ENCODE data around the gene PI4KA. TPM values are rescaled to one million over a fixed set of nuclear protein-coding genes. Genes with fewer than 3 reads are reported as not detected.
"Not testable (repeated sequence)": the region's sequence is repeated elsewhere in the genome, so short reads cannot be mapped to it uniquely, and the experiment has no call there.

Gene PI4KA
- polyA plus RNA-seq, 1 donor from 2014 or later = 42.2 TPM

GRCh38 chr22:20697481-20698113, 161.0 kb downstream of the PI4KA start:
- H3K27me3 ChIP-seq (ENCODE audit: insufficient read depth, low read depth, low read length); H3F3A ChIP-seq (ENCODE audit: insufficient read depth, low read length, poor library complexity, severe bottlenecking); H3K27ac ChIP-seq (ENCODE audit: low read length); H2AFZ ChIP-seq (ENCODE audit: low read depth, low read length); H3K9me2 ChIP-seq (ENCODE audit: insufficient read depth, low read length); H4K20me1 ChIP-seq (ENCODE audit: insufficient read depth); H3K9me3 ChIP-seq (ENCODE audit: low read length); H3K4me2 ChIP-seq (ENCODE audit: low read length); H3K79me2 ChIP-seq (replicated peaks; ENCODE audit: insufficient read depth, low read length); H3K36me3 ChIP-seq (ENCODE audit: insufficient read depth, low read length); H3K9ac ChIP-seq (ENCODE audit: low read length); H3K4me3 ChIP-seq (ENCODE audit: low read length): not testable (repeated sequence)
- peak; percentile 70 for TF ChIP-seq SMC3 (conservative IDR thresholded peaks at IDR 0.05; ENCODE audit: poor library complexity)
- peak; percentile 74 for TF ChIP-seq RAD21 (conservative IDR thresholded peaks at IDR 0.05)
- TF ChIP-seq, protein P1, sequence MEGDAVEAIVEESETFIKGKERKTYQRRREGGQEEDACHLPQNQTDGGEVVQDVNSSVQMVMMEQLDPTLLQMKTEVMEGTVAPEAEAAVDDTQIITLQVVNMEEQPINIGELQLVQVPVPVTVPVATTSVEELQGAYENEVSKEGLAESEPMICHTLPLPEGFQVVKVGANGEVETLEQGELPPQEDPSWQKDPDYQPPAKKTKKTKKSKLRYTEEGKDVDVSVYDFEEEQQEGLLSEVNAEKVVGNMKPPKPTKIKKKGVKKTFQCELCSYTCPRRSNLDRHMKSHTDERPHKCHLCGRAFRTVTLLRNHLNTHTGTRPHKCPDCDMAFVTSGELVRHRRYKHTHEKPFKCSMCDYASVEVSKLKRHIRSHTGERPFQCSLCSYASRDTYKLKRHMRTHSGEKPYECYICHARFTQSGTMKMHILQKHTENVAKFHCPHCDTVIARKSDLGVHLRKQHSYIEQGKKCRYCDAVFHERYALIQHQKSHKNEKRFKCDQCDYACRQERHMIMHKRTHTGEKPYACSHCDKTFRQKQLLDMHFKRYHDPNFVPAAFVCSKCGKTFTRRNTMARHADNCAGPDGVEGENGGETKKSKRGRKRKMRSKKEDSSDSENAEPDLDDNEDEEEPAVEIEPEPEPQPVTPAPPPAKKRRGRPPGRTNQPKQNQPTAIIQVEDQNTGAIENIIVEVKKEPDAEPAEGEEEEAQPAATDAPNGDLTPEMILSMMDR (IDR thresholded peaks at IDR 0.05; ENCODE audit: poor library complexity, severe bottlenecking) = peak; percentile 74

- not testable (repeated sequence) for H3K9ac ChIP-seq (ENCODE audit: low read length)
Measured at GRCh38 chr22:20696056-20696455, 162.6 kb downstream of the PI4KA start.

DNA sequence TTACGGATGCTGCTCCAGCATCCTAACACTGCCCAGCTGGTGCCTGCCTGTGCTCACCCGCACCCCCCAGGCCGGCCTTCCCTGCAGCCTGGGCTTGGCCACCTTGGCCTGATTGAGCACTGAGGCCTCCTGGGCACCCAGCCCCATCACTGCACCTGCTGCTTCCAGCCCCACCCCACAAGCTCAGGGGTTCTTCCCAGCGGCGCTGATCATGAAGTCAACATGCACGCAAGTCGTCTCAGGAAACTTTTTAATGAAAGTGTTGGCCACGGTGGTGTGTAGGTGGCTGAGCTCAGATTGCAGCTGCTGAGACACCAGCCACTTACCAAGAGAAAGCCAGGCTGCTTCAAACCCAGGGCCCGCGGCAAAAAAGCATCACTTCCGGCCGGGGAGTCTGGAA, 163.4 kb downstream of the PI4KA start:
- not testable (repeated sequence) for H3K27ac ChIP-seq (ENCODE audit: low read length); H3F3A ChIP-seq (ENCODE audit: insufficient read depth, low read length, poor library complexity, severe bottlenecking); H3K9me2 ChIP-seq (ENCODE audit: insufficient read depth, low read length); H3K9me3 ChIP-seq (ENCODE audit: low read length); H3K27me3 ChIP-seq (ENCODE audit: insufficient read depth, low read depth, low read length); H3K79me2 ChIP-seq (replicated peaks; ENCODE audit: insufficient read depth, low read length); H3K9ac ChIP-seq (ENCODE audit: low read length); H4K20me1 ChIP-seq (ENCODE audit: insufficient read depth); H2AFZ ChIP-seq (ENCODE audit: low read depth, low read length); H3K4me3 ChIP-seq (ENCODE audit: low read length); H3K36me3 ChIP-seq (ENCODE audit: insufficient read depth, low read length); H3K4me2 ChIP-seq (ENCODE audit: low read length)

More at GRCh38 chr22:20696056-20696455, 162.6 kb downstream of the PI4KA start:
- H2AFZ ChIP-seq (ENCODE audit: low read depth, low read length); H3K9me3 ChIP-seq (ENCODE audit: low read length); H3K27ac ChIP-seq (ENCODE audit: low read length); H3K4me2 ChIP-seq (ENCODE audit: low read length); H3F3A ChIP-seq (ENCODE audit: insufficient read depth, low read length, poor library complexity, severe bottlenecking); H3K9me2 ChIP-seq (ENCODE audit: insufficient read depth, low read length); H4K20me1 ChIP-seq (ENCODE audit: insufficient read depth); H3K27me3 ChIP-seq (ENCODE audit: insufficient read depth, low read depth, low read length); H3K36me3 ChIP-seq (ENCODE audit: insufficient read depth, low read length); H3K79me2 ChIP-seq (replicated peaks; ENCODE audit: insufficient read depth, low read length); H3K4me3 ChIP-seq (ENCODE audit: low read length): not testable (repeated sequence)

DNA sequence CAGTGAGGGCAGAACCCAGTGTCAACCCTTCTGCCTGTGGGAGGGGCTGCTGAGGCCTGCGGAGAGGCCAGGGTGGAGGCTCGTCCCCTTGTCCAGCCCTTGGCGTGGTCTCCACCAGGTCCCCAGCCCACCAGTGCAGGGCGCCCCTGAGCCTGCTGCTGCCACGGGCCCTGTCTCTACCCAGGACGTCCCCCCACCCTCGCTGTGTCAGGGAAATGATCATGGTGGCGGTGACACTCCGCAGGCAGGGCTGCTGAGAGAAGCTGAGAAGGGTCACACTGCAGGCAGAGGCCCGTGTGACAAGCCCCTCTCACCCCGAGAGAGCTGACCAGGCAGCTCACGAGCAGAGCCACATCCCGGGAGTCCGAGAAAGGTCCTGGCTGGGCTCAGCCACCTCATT, 164.4 kb downstream of the PI4KA start:
- H3K9me3 ChIP-seq (ENCODE audit: low read length); H3K4me3 ChIP-seq (ENCODE audit: low read length); H3F3A ChIP-seq (ENCODE audit: insufficient read depth, low read length, poor library complexity, severe bottlenecking); H3K36me3 ChIP-seq (ENCODE audit: insufficient read depth, low read length); H3K4me2 ChIP-seq (ENCODE audit: low read length); H3K27me3 ChIP-seq (ENCODE audit: insufficient read depth, low read depth, low read length); H3K9me2 ChIP-seq (ENCODE audit: insufficient read depth, low read length); H4K20me1 ChIP-seq (ENCODE audit: insufficient read depth); H3K9ac ChIP-seq (ENCODE audit: low read length); H3K79me2 ChIP-seq (replicated peaks; ENCODE audit: insufficient read depth, low read length); H3K27ac ChIP-seq (ENCODE audit: low read length); H2AFZ ChIP-seq (ENCODE audit: low read depth, low read length): not testable (repeated sequence)

DNA sequence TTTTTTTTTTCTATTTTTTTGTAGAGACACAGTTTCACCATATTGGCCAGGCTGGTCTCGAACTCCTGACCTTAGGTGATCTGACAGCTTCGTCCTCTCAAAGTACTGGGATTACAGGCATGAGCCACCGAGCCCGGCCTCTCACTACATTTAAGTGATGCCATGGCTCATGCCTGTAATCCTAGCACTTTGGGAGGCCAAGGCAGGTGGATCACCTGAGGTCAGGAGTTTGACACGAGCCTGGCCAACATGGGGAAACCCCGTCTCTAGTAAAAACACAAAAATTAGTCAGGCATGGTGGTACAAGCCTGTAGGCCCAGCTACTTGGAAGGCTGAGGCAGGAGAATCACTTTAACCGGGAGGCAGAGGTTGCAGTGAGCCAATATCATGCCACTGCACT, 165.7 kb downstream of the PI4KA start:
- H3K36me3 ChIP-seq (ENCODE audit: insufficient read depth, low read length); H3K9me2 ChIP-seq (ENCODE audit: insufficient read depth, low read length); H3F3A ChIP-seq (ENCODE audit: insufficient read depth, low read length, poor library complexity, severe bottlenecking); H3K4me2 ChIP-seq (ENCODE audit: low read length); H4K20me1 ChIP-seq (ENCODE audit: insufficient read depth); H3K79me2 ChIP-seq (replicated peaks; ENCODE audit: insufficient read depth, low read length); H3K9me3 ChIP-seq (ENCODE audit: low read length); H3K4me3 ChIP-seq (ENCODE audit: low read length); H3K27me3 ChIP-seq (ENCODE audit: insufficient read depth, low read depth, low read length); H3K9ac ChIP-seq (ENCODE audit: low read length); H2AFZ ChIP-seq (ENCODE audit: low read depth, low read length); H3K27ac ChIP-seq (ENCODE audit: low read length): not testable (repeated sequence)

DNA sequence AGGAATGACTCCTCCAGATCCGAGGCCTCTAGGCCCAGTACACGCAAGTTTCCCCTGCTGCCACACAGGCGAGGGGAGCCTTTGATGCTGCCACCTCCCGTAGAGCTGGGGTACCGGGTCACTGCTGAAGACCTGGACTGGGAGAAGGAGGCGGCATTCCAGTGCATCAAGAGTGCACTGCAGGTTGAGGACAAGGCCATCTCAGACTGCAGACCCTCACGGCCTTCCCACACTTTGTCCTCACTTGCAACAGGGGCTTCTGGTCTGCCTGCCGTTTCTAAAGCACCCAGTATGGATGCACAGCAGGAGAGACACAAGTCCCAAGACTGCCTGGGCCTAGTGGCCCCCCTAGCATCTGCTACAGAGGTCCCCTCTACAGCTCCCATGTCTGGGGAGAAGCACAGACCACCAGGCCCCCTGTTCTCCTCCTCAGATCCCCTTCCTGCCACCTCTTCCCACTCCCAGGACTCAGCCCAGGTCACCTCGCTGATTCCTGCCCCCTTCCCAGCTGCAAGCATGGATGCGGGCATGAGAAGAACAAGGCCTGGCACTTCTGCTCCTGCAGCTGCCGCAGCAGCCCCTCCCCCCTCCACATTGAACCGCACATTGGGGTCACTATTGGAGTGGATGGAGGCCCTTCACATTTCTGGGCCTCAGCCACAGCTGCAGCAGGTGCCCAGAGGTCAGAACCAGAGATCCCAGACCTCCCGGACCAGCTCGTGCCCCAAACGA, 167.9 kb downstream of the PI4KA start:
- H3F3A ChIP-seq (ENCODE audit: insufficient read depth, low read length, poor library complexity, severe bottlenecking); H3K27me3 ChIP-seq (ENCODE audit: insufficient read depth, low read depth, low read length); H3K36me3 ChIP-seq (ENCODE audit: insufficient read depth, low read length); H3K9ac ChIP-seq (ENCODE audit: low read length); H2AFZ ChIP-seq (ENCODE audit: low read depth, low read length); H3K9me2 ChIP-seq (ENCODE audit: insufficient read depth, low read length); H3K4me3 ChIP-seq (ENCODE audit: low read length); H3K27ac ChIP-seq (ENCODE audit: low read length); H4K20me1 ChIP-seq (ENCODE audit: insufficient read depth); H3K9me3 ChIP-seq (ENCODE audit: low read length); H3K4me2 ChIP-seq (ENCODE audit: low read length); H3K79me2 ChIP-seq (replicated peaks; ENCODE audit: insufficient read depth, low read length): not testable (repeated sequence)
